NCI-H1092 treated with DMSO at 0.1 percent for 48 hours (cell line): Measurements from ENCODE around the gene SH3D21.

Experiments
- DNase-seq: peaks from one replicate; lab custom pipeline; 2025; lab: John Stamatoyannopoulos, UW

The SH3D21 gene

GRCh38 chr1:36306210-36306901 is at the start of gene SH3D21:
Gene SH3D21 (plus strand): TSS chr1:36306368. CDS start chr1:36306421, 53 bp downstream.
- peak; percentile 50 for DNase-seq

GRCh38 chr1:36256558-36257374 is 49.4 kb upstream of the SH3D21 start:
- DNase-seq = no peak

- no peak for DNase-seq
Measured at GRCh38 chr1:36257375-36257767, 48.8 kb upstream of the SH3D21 start.

GRCh38 chr1:36258960-36259344 is 47.2 kb upstream of the SH3D21 start:
- DNase-seq = no peak

- DNase-seq = no peak
Measured at GRCh38 chr1:36268981-36269380, 37.2 kb upstream of the SH3D21 start.

- no peak for DNase-seq
Measured at GRCh38 chr1:36269408-36269838, 36.7 kb upstream of the SH3D21 start.

- DNase-seq = no peak
Measured at GRCh38 chr1:36273024-36273423, 33.1 kb upstream of the SH3D21 start.

GRCh38 chr1:36274201-36274600 is 32.0 kb upstream of the SH3D21 start:
- DNase-seq = no peak

- DNase-seq = no peak
Measured at GRCh38 chr1:36276688-36277087, 29.5 kb upstream of the SH3D21 start.

GRCh38 chr1:36279110-36279788 is 26.9 kb upstream of the SH3D21 start:
- no peak for DNase-seq

- DNase-seq = no peak
Measured at GRCh38 chr1:36279789-36280296, 26.3 kb upstream of the SH3D21 start.

GRCh38 chr1:36284061-36284460 is 22.1 kb upstream of the SH3D21 start:
- DNase-seq = no peak

GRCh38 chr1:36284517-36284916 is 21.7 kb upstream of the SH3D21 start:
- no peak for DNase-seq

- peak; percentile 76 for DNase-seq
Measured at GRCh38 chr1:36285443-36286101, 20.6 kb upstream of the SH3D21 start.

GRCh38 chr1:36286802-36287201 is 19.4 kb upstream of the SH3D21 start:
- no peak for DNase-seq

GRCh38 chr1:36287595-36287994 is 18.6 kb upstream of the SH3D21 start:
- no peak for DNase-seq

GRCh38 chr1:36295390-36295789 is 10.8 kb upstream of the SH3D21 start:
- DNase-seq = no peak

- no peak for DNase-seq
Measured at GRCh38 chr1:36297062-36297461, 9.1 kb upstream of the SH3D21 start.

- DNase-seq = no peak
Measured at GRCh38 chr1:36298640-36299039, 7.5 kb upstream of the SH3D21 start.

GRCh38 chr1:36300526-36300925 is 5.6 kb upstream of the SH3D21 start:
- no peak for DNase-seq

- no peak for DNase-seq
Measured at GRCh38 chr1:36301220-36301619, 4.9 kb upstream of the SH3D21 start.

GRCh38 chr1:36303244-36303643 is 2.9 kb upstream of the SH3D21 start:
- DNase-seq = no peak
